Stimulated activated CD8-positive, alpha-beta memory T cell treated with anti-CD3 and anti-CD28 coated beads, Interleukin-15, amount 100 ng/mL, for 4 hours (primary cell): ENCODE data around the gene NT5M.

Source experiments
- DNase-seq, 2 donors: peaks; one replicate each; pipeline ENCODE4 v3.0.0-alpha.2; 2020; ENCODE audit warnings: low read depth in 2 of 2

NT5M gene

DNA sequence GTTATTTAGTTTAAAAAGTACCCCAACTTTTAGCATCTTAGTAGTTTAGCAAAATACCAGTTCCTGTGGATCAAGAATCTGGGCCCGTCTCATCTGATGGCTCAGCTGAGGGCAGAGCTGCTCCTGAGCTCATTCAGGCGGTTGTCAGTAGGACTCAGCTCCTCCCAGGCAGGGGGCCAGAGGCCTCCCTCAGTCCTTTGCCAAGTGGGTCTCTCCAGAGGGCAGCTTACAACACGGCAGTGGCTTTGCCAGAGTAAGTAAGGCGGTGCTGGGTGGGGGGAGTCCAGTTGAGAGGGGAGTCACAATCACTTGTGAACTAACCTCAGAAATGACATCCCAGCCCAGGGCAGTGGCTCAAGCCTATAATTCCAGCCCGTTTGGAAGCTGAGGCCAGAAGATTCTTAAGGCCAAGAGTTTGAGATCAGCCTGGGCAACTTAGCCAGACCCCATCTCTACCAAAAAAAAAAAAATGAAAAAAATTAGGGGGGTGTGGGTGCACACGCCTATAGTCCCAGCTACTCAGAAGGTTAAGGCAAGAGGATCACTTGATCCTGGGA is 92.2 kb downstream of the NT5M start:
- no peak for DNase-seq

DNA sequence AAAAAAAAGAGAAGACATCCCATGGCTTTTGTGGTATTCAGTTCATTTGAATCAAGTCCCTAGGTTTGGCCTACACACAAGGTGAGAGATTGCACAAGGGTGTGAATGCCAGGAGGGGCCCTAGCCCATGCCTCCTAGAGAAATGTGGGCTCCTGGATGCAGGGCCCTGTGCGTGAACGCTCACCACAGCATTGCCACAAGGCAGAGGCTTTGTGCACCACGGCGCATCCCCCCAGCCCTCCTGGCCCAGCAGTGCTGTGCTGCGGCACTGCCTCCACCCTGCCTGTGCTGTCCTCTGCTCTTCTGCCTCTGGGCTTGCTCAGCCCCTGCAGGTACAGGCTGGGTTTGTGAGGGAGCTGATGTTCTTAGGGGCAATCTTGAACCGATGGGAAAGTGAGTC is 92.7 kb downstream of the NT5M start:
- no peak for DNase-seq
